Activated CD4-positive, alpha-beta T cell treated with anti-CD3 and anti-CD28 coated beads, Interleukin-2, amount 50 U/mL, for 48 hours (primary cell): ENCODE results near the gene ATP11A.

Experiments
- DNase-seq, 2 experiments: peaks; one replicate each; pipeline ENCODE4 v3.0.0-alpha.2; 2020

ATP11A gene

GRCh38 chr13:112711528-112712265 is 21.9 kb downstream of the ATP11A start:
- peak in 1 of 2 experiments; percentile 19 for DNase-seq

- no peak for DNase-seq
Observed at GRCh38 chr13:112712451-112713207, 22.8 kb downstream of the ATP11A start.

DNA sequence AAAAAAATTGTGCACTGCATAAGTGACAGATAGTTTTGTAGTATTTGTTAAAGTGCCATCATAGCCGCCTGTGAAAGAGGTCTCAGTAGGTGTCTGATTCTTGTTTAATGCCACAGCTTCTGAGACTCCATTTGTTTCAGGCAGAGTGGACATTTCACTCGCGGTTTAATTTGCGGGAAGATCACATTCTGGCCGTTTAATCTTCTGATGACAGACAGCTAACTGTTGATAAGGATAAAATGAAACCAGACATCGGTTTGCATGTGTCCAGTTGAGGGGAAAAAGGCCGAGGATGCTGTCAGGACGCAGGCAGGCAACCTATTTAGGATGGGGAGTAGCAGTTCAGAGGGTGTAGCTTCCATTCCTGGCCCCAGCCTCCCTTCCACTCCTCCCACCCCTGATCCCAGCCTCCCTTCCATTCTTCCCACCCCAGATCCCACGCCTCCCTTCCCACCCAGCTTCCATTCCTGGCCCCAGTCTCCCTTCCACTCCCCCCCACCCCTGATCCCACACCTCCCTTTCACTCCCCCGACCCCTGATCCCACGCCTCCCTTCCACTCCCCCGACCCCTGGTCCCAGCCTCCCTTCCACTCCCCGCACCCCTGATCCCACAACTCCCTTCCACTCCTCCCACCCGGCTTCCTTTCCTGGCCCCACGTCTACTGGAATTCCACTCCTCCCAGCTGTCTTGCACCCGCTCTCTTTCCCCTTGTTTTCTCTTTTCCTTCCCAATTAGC is 23.8 kb downstream of the ATP11A start:
- no peak for DNase-seq

DNA sequence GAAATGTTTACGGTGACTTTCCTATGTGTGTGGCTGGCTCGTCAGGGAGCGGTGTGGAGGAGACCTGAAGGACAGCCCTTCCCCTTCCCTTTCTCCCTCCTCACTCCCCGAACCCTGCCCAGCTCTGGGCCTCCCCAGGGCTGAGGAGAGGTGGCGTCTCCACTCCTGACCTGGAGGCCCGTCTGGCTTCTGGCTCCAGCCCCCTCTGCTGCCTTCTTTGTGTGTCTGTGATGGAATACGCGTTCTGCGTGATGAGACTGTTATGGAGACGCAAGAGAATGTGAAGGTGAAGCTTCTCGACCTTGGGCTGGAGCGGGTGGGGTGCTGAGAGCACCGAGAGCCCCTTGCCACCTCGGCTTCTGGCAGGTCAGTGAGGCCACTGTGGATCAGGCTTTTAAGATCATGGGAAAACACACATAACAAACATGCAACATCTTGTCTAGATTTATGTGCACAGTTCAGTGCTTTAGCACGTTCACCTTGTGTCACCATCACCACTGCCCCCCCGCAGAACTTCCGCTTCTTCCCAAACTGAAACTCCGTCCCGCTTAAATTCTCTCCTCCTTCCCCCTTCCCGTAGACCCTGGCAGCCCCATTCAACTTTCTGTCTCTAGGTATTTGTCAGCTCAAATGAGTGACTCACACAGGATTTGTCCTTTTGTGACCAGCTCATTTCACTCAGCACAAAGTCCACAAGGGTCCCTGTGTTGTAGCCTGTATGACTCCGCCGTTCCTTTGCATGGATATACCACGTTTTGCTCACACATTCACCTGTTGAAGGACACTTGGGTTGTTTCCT is 24.7 kb downstream of the ATP11A start:
- DNase-seq: no peak

- DNase-seq: no peak
Observed at GRCh38 chr13:112715210-112715609, 25.4 kb downstream of the ATP11A start.

DNA sequence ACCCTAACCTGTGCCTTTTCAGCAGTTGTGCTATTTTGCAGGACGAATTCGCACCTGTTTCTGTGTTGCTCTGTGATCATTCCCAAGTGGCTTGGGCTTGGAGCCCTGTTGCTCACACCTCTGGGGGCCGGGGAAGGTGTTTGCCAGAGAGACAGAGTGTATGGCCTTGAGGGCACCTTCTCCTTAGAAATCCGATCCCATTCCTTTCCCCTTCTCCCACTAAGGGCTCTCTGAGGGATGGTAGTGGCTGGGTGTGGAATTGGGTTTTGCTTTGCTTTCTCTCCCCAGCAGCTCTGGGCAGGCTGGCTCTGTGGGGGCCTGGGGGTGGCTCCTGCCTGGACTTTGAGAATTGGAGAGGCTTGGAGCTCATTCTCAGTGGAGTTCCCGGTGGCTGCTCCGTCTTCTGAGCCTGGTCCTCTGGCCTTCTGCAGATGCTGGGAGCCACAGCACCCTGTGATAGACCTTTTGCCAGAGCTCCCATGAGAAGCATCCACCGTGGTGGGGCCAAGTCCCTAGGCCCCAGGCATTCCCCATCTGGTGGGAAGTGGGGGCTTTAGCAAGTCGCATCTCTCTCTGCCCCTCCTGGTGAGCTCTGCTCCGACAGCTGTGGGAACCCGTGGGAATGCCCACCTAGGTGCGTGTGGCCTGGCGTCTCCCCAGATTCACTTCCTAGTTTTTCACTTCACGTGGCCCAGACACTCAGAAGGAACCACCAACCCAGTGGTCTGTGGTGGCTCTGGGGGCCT is 26.1 kb downstream of the ATP11A start:
- no peak for DNase-seq

DNA sequence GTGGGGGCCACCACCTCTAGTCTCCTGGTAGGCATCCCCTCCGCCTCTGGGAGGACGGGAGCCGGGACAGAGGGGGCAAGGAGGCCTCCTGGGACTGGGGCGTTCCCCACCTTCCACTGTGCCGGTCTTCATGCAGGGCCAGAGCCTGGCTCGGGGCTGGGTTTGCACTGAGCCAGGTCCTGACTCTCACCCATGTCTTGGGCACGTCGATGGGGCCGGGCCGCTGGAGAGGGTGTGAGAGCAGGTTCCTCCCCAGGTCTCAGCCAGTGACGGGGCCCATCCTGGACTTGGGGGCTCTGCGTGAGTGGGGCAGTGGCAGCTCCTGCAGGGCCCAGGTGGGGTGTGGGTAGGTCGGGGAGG is 26.6 kb downstream of the ATP11A start:
- no peak for DNase-seq

- DNase-seq: no peak
Observed at GRCh38 chr13:112716841-112717520, 27.1 kb downstream of the ATP11A start.

DNA sequence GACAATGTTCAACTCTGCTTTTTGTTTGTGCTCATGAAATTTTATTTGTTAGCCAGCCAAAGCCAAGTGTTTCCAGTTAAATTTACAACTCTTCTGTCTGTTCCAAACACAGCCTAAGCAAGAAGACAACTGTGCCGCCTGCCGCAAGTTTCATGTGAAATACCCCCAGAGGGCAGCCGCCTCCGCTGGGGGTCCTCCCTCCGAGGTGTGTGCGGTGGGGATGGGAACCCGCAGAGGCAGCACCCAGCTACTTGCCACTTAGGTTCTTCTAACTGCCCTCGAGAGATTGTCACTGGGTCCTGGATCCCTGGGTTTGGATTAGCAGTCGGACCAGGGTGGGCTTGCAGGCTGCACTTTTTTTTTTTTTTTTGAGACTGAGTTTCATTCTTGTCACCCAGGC is 28.5 kb downstream of the ATP11A start:
- no peak for DNase-seq

- no peak for DNase-seq
Observed at GRCh38 chr13:112719016-112719415, 29.2 kb downstream of the ATP11A start.

GRCh38 chr13:112719556-112719955 is 29.7 kb downstream of the ATP11A start:
- no peak for DNase-seq

- no peak for DNase-seq
Observed at GRCh38 chr13:112720251-112720650, 30.4 kb downstream of the ATP11A start.

GRCh38 chr13:112720814-112721197 is 31.0 kb downstream of the ATP11A start:
- no peak for DNase-seq

- DNase-seq: no peak
Observed at GRCh38 chr13:112721198-112722104, 31.6 kb downstream of the ATP11A start.

DNA sequence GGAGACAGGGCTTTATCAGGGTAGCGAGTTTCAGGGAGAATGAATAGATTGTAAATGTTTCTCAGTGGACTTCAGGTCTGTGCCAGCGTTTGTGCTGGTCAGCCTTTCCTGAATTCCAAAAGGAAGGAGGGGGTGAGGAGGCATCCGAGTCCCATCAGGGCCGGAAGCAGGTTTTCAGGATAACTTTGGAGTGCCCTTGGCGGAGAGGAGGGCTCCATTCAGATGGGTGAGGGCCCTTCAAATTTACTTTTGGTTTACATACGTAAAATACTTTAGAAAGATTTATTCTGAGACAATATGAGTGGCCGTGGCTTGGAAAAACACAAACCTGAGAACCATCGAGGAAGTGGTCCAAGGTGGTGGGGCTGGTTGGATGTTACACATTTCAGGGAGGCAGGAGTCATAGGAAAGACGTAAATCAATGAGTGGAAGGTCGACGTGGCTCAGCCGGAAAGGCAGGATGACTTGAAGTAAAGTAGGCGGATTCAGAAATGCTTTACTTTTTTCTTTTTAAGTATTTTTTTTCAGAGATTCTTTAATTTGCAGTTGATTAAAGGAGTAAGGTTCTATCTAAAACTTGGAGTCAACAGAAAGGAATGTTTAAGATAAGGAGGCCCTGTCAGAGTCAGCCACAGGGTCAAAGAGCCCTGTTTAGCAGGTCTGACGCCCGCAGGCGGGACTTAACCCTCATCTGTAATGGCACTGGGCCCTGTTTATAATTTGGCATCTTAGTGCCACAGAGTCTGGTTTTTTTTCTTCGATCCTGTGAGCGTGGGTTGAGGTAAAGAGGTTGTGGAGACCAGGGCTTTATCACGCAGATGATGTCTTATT is 32.8 kb downstream of the ATP11A start:
- no peak for DNase-seq

- DNase-seq: no peak
Observed at GRCh38 chr13:112723771-112724170, 33.9 kb downstream of the ATP11A start.

GRCh38 chr13:112724788-112725345 is 35.0 kb downstream of the ATP11A start:
- no peak for DNase-seq

- DNase-seq: peak; percentile 13 to 19
Observed at GRCh38 chr13:112725346-112726015, 35.6 kb downstream of the ATP11A start.
